GM10847 (cell line): ENCODE results near the gene GASK1A.

Experiments used
- POLR2A ChIP-seq: IDR thresholded peaks from 2 replicates; pipeline ENCODE4 v1.6.1; 2011; ENCODE audit not compliant: insufficient read length; ENCODE audit errors: extremely low read depth

The GASK1A gene

GRCh38 chr3:42999632-43000031, 20.5 kb downstream of the GASK1A start:
- TF ChIP-seq POLR2A = no peak

GRCh38 chr3:43000387-43000786, 21.3 kb downstream of the GASK1A start:
- no peak for TF ChIP-seq POLR2A

GRCh38 chr3:43001094-43001553, 22.0 kb downstream of the GASK1A start:
- TF ChIP-seq POLR2A = no peak

- no peak for TF ChIP-seq POLR2A
Observed at GRCh38 chr3:43001556-43002121, 22.5 kb downstream of the GASK1A start.

GRCh38 chr3:43004282-43004681, 25.2 kb downstream of the GASK1A start:
- TF ChIP-seq POLR2A = no peak

- no peak for TF ChIP-seq POLR2A
Observed at GRCh38 chr3:43005253-43005652, 26.1 kb downstream of the GASK1A start.

- no peak for TF ChIP-seq POLR2A
Observed at GRCh38 chr3:43005981-43006380, 26.9 kb downstream of the GASK1A start.

- no peak for TF ChIP-seq POLR2A
Observed at GRCh38 chr3:43006825-43007224, 27.7 kb downstream of the GASK1A start.

GRCh38 chr3:43009547-43009946, 30.4 kb downstream of the GASK1A start:
- TF ChIP-seq POLR2A = no peak

- TF ChIP-seq POLR2A = no peak
Observed at GRCh38 chr3:43010638-43011037, 31.5 kb downstream of the GASK1A start.

GRCh38 chr3:43011638-43012037, 32.5 kb downstream of the GASK1A start:
- no peak for TF ChIP-seq POLR2A

- TF ChIP-seq POLR2A = no peak
Observed at GRCh38 chr3:43012174-43012573, 33.1 kb downstream of the GASK1A start.

- no peak for TF ChIP-seq POLR2A
Observed at GRCh38 chr3:43013256-43013655, 34.1 kb downstream of the GASK1A start.

- TF ChIP-seq POLR2A = no peak
Observed at GRCh38 chr3:43013743-43014155, 34.6 kb downstream of the GASK1A start.

GRCh38 chr3:43014241-43014640, 35.1 kb downstream of the GASK1A start:
- no peak for TF ChIP-seq POLR2A

- no peak for TF ChIP-seq POLR2A
Observed at GRCh38 chr3:43014956-43015355, 35.8 kb downstream of the GASK1A start.

- TF ChIP-seq POLR2A = no peak
Observed at GRCh38 chr3:43015572-43015971, 36.5 kb downstream of the GASK1A start.
